WTC11 (cell line): ENCODE results near the gene MTHFD2. TPM values are rescaled to one million over a fixed set of nuclear protein-coding genes. Genes with fewer than 3 reads are reported as not detected.

Source experiments
- ATAC-seq: fragments of 200-7000 bp; cut with Tn5 transposase; 2 replicates; pipeline ENCODE4 v1.10.0; 2021; ENCODE audit warnings: mild to moderate bottlenecking, moderate library complexity
- CTCF ChIA-PET: fragments of 300-600 bp; sonication (Branson Sonifier 250); formaldehyde crosslinking; loops from one replicate; lab custom pipeline; 2021; ENCODE audit warnings: antibody characterized with exemption; lab: Charles Lee
- POLR2A ChIA-PET: fragments of 350-600 bp; sonication (Branson Sonifier 250); formaldehyde crosslinking; loops from one replicate; lab custom pipeline; 2021; ENCODE audit warnings: antibody characterized with exemption; lab: Charles Lee
- DNase-seq: peaks from one replicate; pipeline ENCODE4 v3.0.0; 2021; ENCODE audit warnings: low spot score
- H3K27ac Mint-ChIP-seq: 2 replicates; pipeline ENCODE4 v1.8.0; 2021; ENCODE audit warnings: mixed read lengths
- H3K27me3 Mint-ChIP-seq: 2 replicates; pipeline ENCODE4 v1.8.0; 2021; ENCODE audit warnings: low read depth, mild to moderate bottlenecking, moderate library complexity, mixed read lengths
- H3K36me3 Mint-ChIP-seq: 2 replicates; pipeline ENCODE4 v1.8.0; 2021; ENCODE audit warnings: mixed read lengths
- H3K4me1 Mint-ChIP-seq: 2 replicates; pipeline ENCODE4 v1.8.0; 2022; ENCODE audit warnings: mixed read lengths
- H3K4me3 Mint-ChIP-seq: 2 replicates; pipeline ENCODE4 v1.8.0; 2021; ENCODE audit warnings: mild to moderate bottlenecking, moderate library complexity, mixed read lengths
- H3K9me3 Mint-ChIP-seq: 2 replicates; pipeline ENCODE4 v1.8.0; 2021; ENCODE audit warnings: mixed read lengths
- CDX4 ChIP-seq: fragments of 250-450 bp; sonication (Bioruptor Pico); IDR thresholded peaks from 2 replicates; pipeline ENCODE4 v1.9.0; 2021; ENCODE audit warnings: moderate library complexity, mild to moderate bottlenecking, inconsistent platforms, borderline replicate concordance
- CREM ChIP-seq: sonication (generic); formaldehyde crosslinking; IDR thresholded peaks from 2 replicates; pipeline ENCODE4 v1.8.1; 2022; ENCODE audit warnings: mild to moderate bottlenecking, missing genetic modification reagents, moderate library complexity
- GABPB1 ChIP-seq: sonication (generic); formaldehyde crosslinking; IDR thresholded peaks from 2 replicates; pipeline ENCODE4 v1.8.1; 2023; ENCODE audit warnings: mild to moderate bottlenecking, missing genetic modification reagents
- HMGXB4 ChIP-seq: sonication (generic); formaldehyde crosslinking; IDR thresholded peaks from 2 replicates; pipeline ENCODE4 v1.8.1; 2023; ENCODE audit warnings: mild to moderate bottlenecking, moderate library complexity, missing genetic modification reagents
- KAT7 ChIP-seq: sonication (generic); formaldehyde crosslinking; IDR thresholded peaks from 2 replicates; pipeline ENCODE4 v1.8.1; 2023; ENCODE audit warnings: missing genetic modification reagents, mild to moderate bottlenecking, borderline replicate concordance
- MAX ChIP-seq: sonication (generic); formaldehyde crosslinking; IDR thresholded peaks from 2 replicates; pipeline ENCODE4 v1.8.0; 2022; ENCODE audit warnings: mild to moderate bottlenecking, missing genetic modification reagents
- NFATC4 ChIP-seq: fragments of 250-450 bp; sonication (Bioruptor Pico); IDR thresholded peaks from 2 replicates; pipeline ENCODE4 v1.9.0; 2021; ENCODE audit warnings: mild to moderate bottlenecking
- NFYB ChIP-seq: sonication (generic); formaldehyde crosslinking; conservative IDR thresholded peaks from 2 replicates; pipeline ENCODE4 v1.8.0; 2022; ENCODE audit warnings: low read depth, missing genetic modification reagents
- PREB ChIP-seq: sonication (generic); formaldehyde crosslinking; IDR thresholded peaks from 2 replicates; pipeline ENCODE4 v1.8.1; 2022; ENCODE audit warnings: mild to moderate bottlenecking, missing genetic modification reagents, moderate library complexity, borderline replicate concordance
- SOX15 ChIP-seq: fragments of 250-450 bp; sonication (Bioruptor Pico); IDR thresholded peaks from 2 replicates; pipeline ENCODE4 v1.9.0; 2021; ENCODE audit warnings: mild to moderate bottlenecking
- TEAD1 ChIP-seq: sonication (generic); formaldehyde crosslinking; IDR thresholded peaks from 2 replicates; pipeline ENCODE4 v1.8.0; 2022; ENCODE audit warnings: mild to moderate bottlenecking, missing genetic modification reagents
- TP53 ChIP-seq: sonication (generic); formaldehyde crosslinking; IDR thresholded peaks from 2 replicates; pipeline ENCODE4 v1.8.1; 2023; ENCODE audit warnings: mild to moderate bottlenecking, missing genetic modification reagents
- USF1 ChIP-seq: sonication (generic); formaldehyde crosslinking; IDR thresholded peaks from 2 replicates; pipeline ENCODE4 v1.8.0; 2022; ENCODE audit warnings: mild to moderate bottlenecking, missing genetic modification reagents
- ZNF281 ChIP-seq: sonication (generic); formaldehyde crosslinking; IDR thresholded peaks from 2 replicates; pipeline ENCODE4 v1.8.0; 2023; ENCODE audit warnings: mild to moderate bottlenecking, missing genetic modification reagents
- ZNF671 ChIP-seq: fragments of 250-450 bp; sonication (Bioruptor Pico); IDR thresholded peaks from 2 replicates; pipeline ENCODE4 v1.8.0; 2021; ENCODE audit warnings: mild to moderate bottlenecking
- total RNA-seq: library from RNA; stranded (reverse); gene quantifications from 3 replicates; pipeline ENCODE4 v1.2.3, GENCODE V29; 2021
- TF ChIP-seq, protein P1 (sequence below): fragments of 250-450 bp; sonication (Bioruptor Pico); IDR thresholded peaks from 2 replicates; pipeline ENCODE4 v1.9.0; 2021; ENCODE audit warnings: mild to moderate bottlenecking
- TF ChIP-seq, protein P2 (sequence below): sonication (generic); formaldehyde crosslinking; IDR thresholded peaks from 2 replicates; pipeline ENCODE4 v1.8.1; 2022; ENCODE audit warnings: low read depth, missing genetic modification reagents, borderline replicate concordance
- TF ChIP-seq, protein P3 (sequence below): sonication (generic); formaldehyde crosslinking; conservative IDR thresholded peaks from 2 replicates; pipeline ENCODE4 v1.8.1; 2022; ENCODE audit warnings: mild to moderate bottlenecking, missing genetic modification reagents
- TF ChIP-seq, protein P4 (sequence below): fragments of 250-450 bp; sonication (Bioruptor Pico); conservative IDR thresholded peaks from 2 replicates; pipeline ENCODE4 v1.9.0; 2021; ENCODE audit warnings: mild to moderate bottlenecking

MTHFD2 gene
- total RNA-seq, 1 experiment from 2014 or later, result 251 TPM

- TF ChIP-seq, protein P1, sequence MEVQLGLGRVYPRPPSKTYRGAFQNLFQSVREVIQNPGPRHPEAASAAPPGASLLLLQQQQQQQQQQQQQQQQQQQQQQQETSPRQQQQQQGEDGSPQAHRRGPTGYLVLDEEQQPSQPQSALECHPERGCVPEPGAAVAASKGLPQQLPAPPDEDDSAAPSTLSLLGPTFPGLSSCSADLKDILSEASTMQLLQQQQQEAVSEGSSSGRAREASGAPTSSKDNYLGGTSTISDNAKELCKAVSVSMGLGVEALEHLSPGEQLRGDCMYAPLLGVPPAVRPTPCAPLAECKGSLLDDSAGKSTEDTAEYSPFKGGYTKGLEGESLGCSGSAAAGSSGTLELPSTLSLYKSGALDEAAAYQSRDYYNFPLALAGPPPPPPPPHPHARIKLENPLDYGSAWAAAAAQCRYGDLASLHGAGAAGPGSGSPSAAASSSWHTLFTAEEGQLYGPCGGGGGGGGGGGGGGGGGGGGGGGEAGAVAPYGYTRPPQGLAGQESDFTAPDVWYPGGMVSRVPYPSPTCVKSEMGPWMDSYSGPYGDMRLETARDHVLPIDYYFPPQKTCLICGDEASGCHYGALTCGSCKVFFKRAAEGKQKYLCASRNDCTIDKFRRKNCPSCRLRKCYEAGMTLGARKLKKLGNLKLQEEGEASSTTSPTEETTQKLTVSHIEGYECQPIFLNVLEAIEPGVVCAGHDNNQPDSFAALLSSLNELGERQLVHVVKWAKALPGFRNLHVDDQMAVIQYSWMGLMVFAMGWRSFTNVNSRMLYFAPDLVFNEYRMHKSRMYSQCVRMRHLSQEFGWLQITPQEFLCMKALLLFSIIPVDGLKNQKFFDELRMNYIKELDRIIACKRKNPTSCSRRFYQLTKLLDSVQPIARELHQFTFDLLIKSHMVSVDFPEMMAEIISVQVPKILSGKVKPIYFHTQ (CRISPR knock-in tag), result no peak
- TF ChIP-seq, protein P2, sequence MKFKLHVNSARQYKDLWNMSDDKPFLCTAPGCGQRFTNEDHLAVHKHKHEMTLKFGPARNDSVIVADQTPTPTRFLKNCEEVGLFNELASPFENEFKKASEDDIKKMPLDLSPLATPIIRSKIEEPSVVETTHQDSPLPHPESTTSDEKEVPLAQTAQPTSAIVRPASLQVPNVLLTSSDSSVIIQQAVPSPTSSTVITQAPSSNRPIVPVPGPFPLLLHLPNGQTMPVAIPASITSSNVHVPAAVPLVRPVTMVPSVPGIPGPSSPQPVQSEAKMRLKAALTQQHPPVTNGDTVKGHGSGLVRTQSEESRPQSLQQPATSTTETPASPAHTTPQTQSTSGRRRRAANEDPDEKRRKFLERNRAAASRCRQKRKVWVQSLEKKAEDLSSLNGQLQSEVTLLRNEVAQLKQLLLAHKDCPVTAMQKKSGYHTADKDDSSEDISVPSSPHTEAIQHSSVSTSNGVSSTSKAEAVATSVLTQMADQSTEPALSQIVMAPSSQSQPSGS, result no peak
These were observed 45.5 kb upstream of the MTHFD2 start (continued) for GRCh38 chr2:74152954-74153353.

GRCh38 chr2:74155830-74156229 is 42.6 kb upstream of the MTHFD2 start:
- no peak overlapping the region for H3K27ac Mint-ChIP-seq
- no peaks in the 10 kb centered on the region for H3K4me1 Mint-ChIP-seq
- CTCF ChIA-PET, result no interaction called here
- no peak for TF ChIP-seq MAX (CRISPR knock-in tag)
- TF ChIP-seq CREM, result no peak
- TF ChIP-seq HMGXB4 (CRISPR knock-in tag), result no peak
- TF ChIP-seq, protein P3, sequence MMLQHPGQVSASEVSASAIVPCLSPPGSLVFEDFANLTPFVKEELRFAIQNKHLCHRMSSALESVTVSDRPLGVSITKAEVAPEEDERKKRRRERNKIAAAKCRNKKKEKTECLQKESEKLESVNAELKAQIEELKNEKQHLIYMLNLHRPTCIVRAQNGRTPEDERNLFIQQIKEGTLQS (CRISPR knock-in tag), result no peak
- TF ChIP-seq PREB (CRISPR knock-in tag), result no peak
- TF ChIP-seq GABPB1, result no peak
- no peak for TF ChIP-seq NFYB (CRISPR knock-in tag)
- TF ChIP-seq, protein P2, result no peak
- TF ChIP-seq TP53 (CRISPR knock-in tag), result no peak
- TF ChIP-seq, protein P4, sequence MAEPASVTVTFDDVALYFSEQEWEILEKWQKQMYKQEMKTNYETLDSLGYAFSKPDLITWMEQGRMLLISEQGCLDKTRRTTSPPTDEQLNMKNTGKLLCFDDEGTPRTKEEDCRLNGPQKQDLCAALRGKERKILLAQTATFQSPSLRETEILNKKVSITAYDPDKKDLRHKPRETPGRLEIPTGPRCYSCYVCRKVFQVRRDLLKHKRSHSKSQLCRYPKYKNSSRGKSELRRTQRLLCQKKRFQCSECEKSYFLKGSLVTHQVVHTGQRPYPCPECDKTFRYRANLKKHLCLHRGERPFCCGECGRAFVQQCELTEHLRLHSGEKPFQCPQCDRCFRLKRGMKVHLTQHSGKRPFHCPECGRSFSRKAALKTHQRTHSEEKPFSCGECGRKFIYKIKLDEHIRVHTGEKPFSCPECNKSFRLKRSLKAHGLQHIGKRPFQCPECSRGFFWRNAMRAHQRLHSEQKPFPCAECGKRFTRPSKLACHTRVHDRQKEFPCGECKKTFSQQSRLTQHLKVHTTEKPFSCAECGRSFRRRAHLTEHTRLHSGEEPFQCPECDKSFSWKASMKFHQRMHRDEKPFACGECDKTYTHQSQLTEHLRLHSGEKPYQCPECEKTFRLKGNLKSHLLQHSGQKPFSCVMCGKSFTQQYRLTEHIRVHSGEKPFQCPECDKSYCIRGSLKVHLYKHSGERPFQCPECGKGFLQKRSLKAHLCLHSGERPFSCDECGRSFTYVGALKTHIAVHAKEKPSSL, result no peak
- TF ChIP-seq CDX4 (CRISPR knock-in tag), result no peak
- TF ChIP-seq SOX15, result no peak
- TF ChIP-seq ZNF671 (CRISPR knock-in tag), result no peak
- no peak for TF ChIP-seq USF1 (CRISPR knock-in tag)
- TF ChIP-seq ZNF281 (CRISPR knock-in tag), result no peak
- no peak for TF ChIP-seq TEAD1
- TF ChIP-seq NFATC4, result no peak
- no peak for TF ChIP-seq KAT7 (CRISPR knock-in tag)
- H3K27me3 Mint-ChIP-seq, result no peaks in the 10 kb centered on the region
- no peak for DNase-seq
- ATAC-seq, result no peak
- peaks cover 45% of the 10 kb centered on the region for H3K36me3 Mint-ChIP-seq
- H3K4me3 Mint-ChIP-seq, result no peak overlapping the region
- POLR2A ChIA-PET, result no interaction called here
- H3K9me3 Mint-ChIP-seq, result no peaks in the 10 kb centered on the region
